ENCODE data around the gene EEF1AKMT3.
A peak's percentile ranks its signal among the peaks of the same experiment; 100 is the strongest.

Gene EEF1AKMT3

GRCh38 chr12:57739387-57739786 lies 33.0 kb upstream of the EEF1AKMT3 start:
- Histone ChIP-seq H3K4me1 (ENCODE audit: low read length) (peaks cover 28% of the 10 kb centered on the region), H3K9ac (ENCODE audit: low read length) (no peak overlapping the region), H3K4me2 (ENCODE audit: low read depth, low read length) (no peak overlapping the region)

DNA sequence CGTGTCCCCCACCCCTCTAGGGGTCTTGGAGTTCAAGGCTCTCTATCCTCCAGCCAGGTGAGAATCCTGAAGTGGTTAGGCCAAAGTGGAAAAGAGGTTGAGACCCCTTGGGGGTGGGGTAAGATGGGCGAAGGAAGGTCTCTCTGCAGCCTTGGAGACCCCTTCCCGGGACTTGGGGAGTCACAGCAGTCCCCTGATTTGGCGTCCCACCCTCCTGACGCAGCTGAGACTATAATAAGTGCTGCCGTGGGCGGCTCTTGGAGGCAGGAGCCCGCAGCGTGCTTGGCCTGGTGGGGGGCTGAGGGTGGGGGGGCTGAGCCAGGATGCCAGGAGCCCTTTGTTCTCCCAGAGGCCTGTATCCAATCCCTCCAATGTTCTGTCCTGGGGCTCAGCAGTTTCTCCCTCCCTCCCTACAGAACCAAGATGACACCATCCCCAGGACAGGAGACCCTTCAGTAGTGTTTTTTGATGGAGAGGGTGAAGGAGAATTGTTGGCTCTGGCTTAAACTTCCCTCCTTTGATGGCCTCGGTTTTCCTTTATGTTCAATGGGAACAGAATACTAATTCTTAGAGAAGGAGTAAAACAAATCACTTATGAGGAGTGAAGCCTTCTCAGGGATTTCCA lies 32.4 kb upstream of the EEF1AKMT3 start:
- no peak for TF ChIP-seq EZH2 (optimal IDR thresholded peaks at IDR 0.05; ENCODE audit: low read depth, low read length)
- no peak for TF ChIP-seq CTCF (IDR thresholded peaks at IDR 0.05; ENCODE audit: low read length)
- no peak for TF ChIP-seq EZH2phosphoT487 (IDR thresholded peaks at IDR 0.05; ENCODE audit: low read length)
- Histone ChIP-seq H3K27me3 (replicated peaks; ENCODE audit: insufficient read depth, low read length) (no peaks in the 10 kb centered on the region), H2AFZ (ENCODE audit: low read length) (no peak overlapping the region), H3K27ac (ENCODE audit: low read length) (no peak overlapping the region), H4K20me1 (ENCODE audit: insufficient read depth, low read length) (no peaks in the 10 kb centered on the region; the same call in 1 of the 2 replicates), H3K36me3 (replicated peaks; ENCODE audit: insufficient read depth, low read length) (no peaks in the 10 kb centered on the region), H3K4me1 (ENCODE audit: low read length) (peaks cover 28% of the 10 kb centered on the region), H3K4me3 (ENCODE audit: low read length) (no peak overlapping the region), H3K4me2 (ENCODE audit: low read depth, low read length) (peak overlapping the region; percentile 72; the same call in 1 of the 2 replicates), H3K9ac (ENCODE audit: low read length) (no peak overlapping the region), H3K79me2 (ENCODE audit: low read length) (peaks cover 36% of the 10 kb centered on the region), H3F3A (ENCODE audit: insufficient read depth, low read length) (peaks cover 15% of the 10 kb centered on the region; the same call in 1 of the 2 replicates), H3K9me3 (replicated peaks; ENCODE audit: insufficient read depth, low read length) (no peaks in the 10 kb centered on the region), H3K9me2 (replicated peaks; ENCODE audit: insufficient read depth, low read length) (no peaks in the 10 kb centered on the region)
- no peak for DNase-seq

More at GRCh38 chr12:57739387-57739786, 33.0 kb upstream of the EEF1AKMT3 start:
- no peak overlapping the region for H3K4me3 ChIP-seq (ENCODE audit: low read length)
- no peak for DNase-seq
- H3K9me3 ChIP-seq (replicated peaks; ENCODE audit: insufficient read depth, low read length): no peaks in the 10 kb centered on the region
- peaks cover 35% of the 10 kb centered on the region for H3K79me2 ChIP-seq (ENCODE audit: low read length)
- no peaks in the 10 kb centered on the region for H3K27me3 ChIP-seq (replicated peaks; ENCODE audit: insufficient read depth, low read length)
- no peak overlapping the region for H3K27ac ChIP-seq (ENCODE audit: low read length)
- no peaks in the 10 kb centered on the region; the same call in 1 of the 2 replicates for H4K20me1 ChIP-seq (ENCODE audit: insufficient read depth, low read length)
- no peaks in the 10 kb centered on the region for H3K9me2 ChIP-seq (replicated peaks; ENCODE audit: insufficient read depth, low read length)
- peaks cover 15% of the 10 kb centered on the region; the same call in 1 of the 2 replicates for H3F3A ChIP-seq (ENCODE audit: insufficient read depth, low read length)
- H2AFZ ChIP-seq (ENCODE audit: low read length): no peak overlapping the region
- no peak for TF ChIP-seq EZH2phosphoT487 (IDR thresholded peaks at IDR 0.05; ENCODE audit: low read length)
- no peak for TF ChIP-seq EZH2 (optimal IDR thresholded peaks at IDR 0.05; ENCODE audit: low read depth, low read length)
- no peak for TF ChIP-seq CTCF (IDR thresholded peaks at IDR 0.05; ENCODE audit: low read length)
- H3K36me3 ChIP-seq (replicated peaks; ENCODE audit: insufficient read depth, low read length): no peaks in the 10 kb centered on the region

GRCh38 chr12:57740656-57741412 lies 31.6 kb upstream of the EEF1AKMT3 start:
- no peak for TF ChIP-seq CTCF (IDR thresholded peaks at IDR 0.05; ENCODE audit: low read length)
- no peak for TF ChIP-seq EZH2phosphoT487 (IDR thresholded peaks at IDR 0.05; ENCODE audit: low read length)
- TF ChIP-seq EZH2 (optimal IDR thresholded peaks at IDR 0.05; ENCODE audit: low read depth, low read length): no peak
- Histone ChIP-seq H4K20me1 (ENCODE audit: insufficient read depth, low read length) (no peaks in the 10 kb centered on the region; the same call in 1 of the 2 replicates), H3K9me3 (replicated peaks; ENCODE audit: insufficient read depth, low read length) (no peaks in the 10 kb centered on the region), H3K9me2 (replicated peaks; ENCODE audit: insufficient read depth, low read length) (no peaks in the 10 kb centered on the region), H3K9ac (ENCODE audit: low read length) (peak overlapping the region; percentile 76; the same call in 1 of the 2 replicates), H3K36me3 (replicated peaks; ENCODE audit: insufficient read depth, low read length) (no peaks in the 10 kb centered on the region), H3K4me2 (ENCODE audit: low read depth, low read length) (peak overlapping the region; percentile 72), H3K4me3 (ENCODE audit: low read length) (peak overlapping the region; percentile 80), H3K4me1 (ENCODE audit: low read length) (peaks cover 28% of the 10 kb centered on the region), H3K27me3 (replicated peaks; ENCODE audit: insufficient read depth, low read length) (no peaks in the 10 kb centered on the region), H3K27ac (ENCODE audit: low read length) (peak overlapping the region; percentile 46; the same call in 1 of the 2 replicates), H2AFZ (ENCODE audit: low read length) (no peak overlapping the region), H3F3A (ENCODE audit: insufficient read depth, low read length) (peaks cover 19% of the 10 kb centered on the region), H3K79me2 (ENCODE audit: low read length) (peaks cover 44% of the 10 kb centered on the region)
- peak; percentile 37 for DNase-seq

Data from MM.1S (cell line).